GM18499 (cell line): ENCODE data around the gene MYO9B.

Experiments used
- ATAC-seq: cut with Tn5 transposase; IDR thresholded peaks from one replicate; pipeline ENCODE4 v1.9.1; 2021; ENCODE audit warnings: moderate number of reproducible peaks; ENCODE audit not compliant: insufficient read depth, unreplicated experiment

MYO9B gene, protein sequence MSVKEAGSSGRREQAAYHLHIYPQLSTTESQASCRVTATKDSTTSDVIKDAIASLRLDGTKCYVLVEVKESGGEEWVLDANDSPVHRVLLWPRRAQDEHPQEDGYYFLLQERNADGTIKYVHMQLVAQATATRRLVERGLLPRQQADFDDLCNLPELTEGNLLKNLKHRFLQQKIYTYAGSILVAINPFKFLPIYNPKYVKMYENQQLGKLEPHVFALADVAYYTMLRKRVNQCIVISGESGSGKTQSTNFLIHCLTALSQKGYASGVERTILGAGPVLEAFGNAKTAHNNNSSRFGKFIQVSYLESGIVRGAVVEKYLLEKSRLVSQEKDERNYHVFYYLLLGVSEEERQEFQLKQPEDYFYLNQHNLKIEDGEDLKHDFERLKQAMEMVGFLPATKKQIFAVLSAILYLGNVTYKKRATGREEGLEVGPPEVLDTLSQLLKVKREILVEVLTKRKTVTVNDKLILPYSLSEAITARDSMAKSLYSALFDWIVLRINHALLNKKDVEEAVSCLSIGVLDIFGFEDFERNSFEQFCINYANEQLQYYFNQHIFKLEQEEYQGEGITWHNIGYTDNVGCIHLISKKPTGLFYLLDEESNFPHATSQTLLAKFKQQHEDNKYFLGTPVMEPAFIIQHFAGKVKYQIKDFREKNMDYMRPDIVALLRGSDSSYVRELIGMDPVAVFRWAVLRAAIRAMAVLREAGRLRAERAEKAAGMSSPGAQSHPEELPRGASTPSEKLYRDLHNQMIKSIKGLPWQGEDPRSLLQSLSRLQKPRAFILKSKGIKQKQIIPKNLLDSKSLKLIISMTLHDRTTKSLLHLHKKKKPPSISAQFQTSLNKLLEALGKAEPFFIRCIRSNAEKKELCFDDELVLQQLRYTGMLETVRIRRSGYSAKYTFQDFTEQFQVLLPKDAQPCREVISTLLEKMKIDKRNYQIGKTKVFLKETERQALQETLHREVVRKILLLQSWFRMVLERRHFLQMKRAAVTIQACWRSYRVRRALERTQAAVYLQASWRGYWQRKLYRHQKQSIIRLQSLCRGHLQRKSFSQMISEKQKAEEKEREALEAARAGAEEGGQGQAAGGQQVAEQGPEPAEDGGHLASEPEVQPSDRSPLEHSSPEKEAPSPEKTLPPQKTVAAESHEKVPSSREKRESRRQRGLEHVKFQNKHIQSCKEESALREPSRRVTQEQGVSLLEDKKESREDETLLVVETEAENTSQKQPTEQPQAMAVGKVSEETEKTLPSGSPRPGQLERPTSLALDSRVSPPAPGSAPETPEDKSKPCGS (N-terminal part only)

DNA sequence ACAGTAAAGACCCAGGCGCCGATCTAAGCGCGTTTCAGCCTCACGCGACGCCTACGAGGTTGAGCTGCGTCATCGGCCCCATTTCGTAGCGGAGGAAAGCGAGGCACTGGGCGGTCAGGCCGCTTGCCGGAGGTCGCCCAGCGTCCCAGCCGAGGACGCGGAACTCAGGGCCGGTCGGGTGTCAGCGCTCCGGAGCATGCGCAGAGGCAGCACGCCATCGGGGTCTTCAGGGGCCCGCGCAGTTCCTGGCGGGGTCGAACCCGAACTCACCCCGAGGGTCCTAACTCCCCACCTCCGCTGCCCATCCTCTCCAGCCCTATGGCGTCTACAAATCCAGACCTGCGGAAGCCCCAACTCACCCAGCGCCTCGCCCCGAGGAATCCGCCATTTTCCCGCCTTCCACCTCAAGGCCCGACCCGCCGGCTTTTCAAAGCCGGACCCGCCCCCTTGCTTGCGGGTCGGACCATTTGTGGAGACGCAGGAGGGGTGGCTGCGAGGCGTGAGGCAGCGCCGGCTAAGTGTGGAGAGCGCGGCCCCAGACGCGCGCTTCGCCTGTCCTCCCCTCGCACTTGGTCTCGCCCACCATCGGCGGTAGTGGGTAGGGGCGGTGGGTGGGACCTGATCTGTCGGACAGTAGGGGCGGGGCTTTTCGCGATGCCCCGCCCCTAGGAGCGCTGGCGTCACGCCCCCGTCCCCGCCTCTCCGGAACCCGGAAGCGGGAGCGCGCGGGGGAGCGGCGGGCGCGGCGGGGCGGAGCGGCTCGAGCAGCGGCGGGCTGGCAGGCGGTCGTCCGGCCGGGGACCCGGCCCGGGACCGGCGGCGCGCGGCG lies at the start of gene MYO9B, which contains the start of gene HAUS8:
Gene MYO9B, plus strand, starts transcription at position 743 of the 829 bp plus-strand sequence. CDS start 25,941 bp downstream, outside the sequence.
Gene HAUS8, minus strand, starts transcription at position 418 of the 829 bp plus-strand sequence. Its CDS starts 30 bp downstream, at position 388.
- no peak for ATAC-seq

DNA sequence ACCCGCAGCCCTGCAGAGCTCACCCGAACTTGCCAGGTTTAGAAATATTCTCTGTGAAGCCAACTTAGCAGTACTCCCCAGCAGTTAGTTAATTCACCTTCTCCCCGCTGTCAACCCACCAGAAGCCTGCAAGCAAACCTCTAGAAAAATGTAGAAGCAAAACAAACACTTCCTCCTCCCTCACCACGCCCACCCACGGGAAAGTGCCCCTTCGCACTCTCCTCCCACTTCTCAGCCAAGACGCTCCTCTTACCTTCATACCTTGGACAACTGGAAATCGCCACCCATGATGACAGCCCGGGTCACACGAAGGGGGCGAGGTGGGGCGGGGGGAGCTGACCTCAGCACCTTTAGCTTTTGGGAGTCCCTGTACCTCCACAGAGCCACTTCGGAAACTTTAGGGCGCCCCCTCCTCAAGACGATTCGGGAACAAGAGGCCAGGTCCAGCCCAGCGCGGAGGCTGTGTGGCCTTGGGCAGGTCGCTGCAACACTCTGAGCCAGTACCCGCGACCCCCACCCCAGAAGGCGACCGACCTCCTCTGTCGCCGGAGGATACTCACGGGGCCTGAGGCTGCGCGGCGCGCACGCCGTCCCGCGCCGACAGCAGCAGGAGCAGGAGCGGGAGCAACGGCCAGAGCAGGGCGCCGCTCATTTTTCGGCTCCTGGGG lies 49.5 kb upstream of the MYO9B start:
- ATAC-seq: no peak

DNA sequence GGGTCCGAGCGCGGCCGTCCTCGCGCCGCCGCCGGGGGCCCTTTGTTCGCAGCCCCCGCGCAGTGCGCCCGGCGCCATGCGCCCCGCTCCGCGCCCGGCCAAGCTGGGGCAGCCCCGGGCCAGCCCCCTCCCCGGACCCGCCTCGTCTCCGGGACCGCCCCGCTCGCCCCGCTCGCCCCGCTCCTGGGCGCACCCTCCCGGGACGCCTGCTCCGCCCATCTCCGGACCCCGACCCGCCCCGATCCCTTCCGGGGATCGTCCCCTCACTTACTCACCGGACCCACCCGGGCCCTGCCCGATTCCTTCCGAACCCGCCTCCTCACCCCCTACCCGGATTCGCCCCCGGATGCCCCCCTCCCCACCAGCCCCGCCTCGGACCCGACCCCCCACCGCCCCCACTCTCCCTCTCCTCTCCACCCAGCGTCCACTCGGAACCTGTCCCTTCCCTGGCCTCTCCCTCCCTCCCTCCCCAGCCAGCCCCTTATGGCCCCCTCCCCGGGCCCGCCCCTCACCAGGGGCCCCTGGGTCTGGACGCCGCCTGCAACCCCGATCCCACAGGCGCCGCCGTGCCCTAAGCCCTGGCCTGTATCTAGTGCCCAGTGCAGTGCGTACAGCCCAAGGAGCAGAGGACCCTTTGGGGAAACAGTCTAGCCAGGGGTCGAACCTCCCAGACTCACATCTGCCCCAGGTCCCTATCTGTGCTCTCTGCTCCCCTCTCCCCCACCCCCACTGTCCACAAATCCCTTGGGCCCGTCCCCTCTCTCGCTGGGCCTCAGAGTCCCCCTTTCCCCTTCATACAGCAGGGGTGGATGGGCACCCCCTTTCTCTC lies 48.7 kb upstream of the MYO9B start, which contains the start of gene CPAMD8:
Gene CPAMD8, minus strand, starts transcription at position 105 of the 829 bp plus-strand sequence. CDS start 168 bp downstream, outside the sequence.
- ATAC-seq: no peak

DNA sequence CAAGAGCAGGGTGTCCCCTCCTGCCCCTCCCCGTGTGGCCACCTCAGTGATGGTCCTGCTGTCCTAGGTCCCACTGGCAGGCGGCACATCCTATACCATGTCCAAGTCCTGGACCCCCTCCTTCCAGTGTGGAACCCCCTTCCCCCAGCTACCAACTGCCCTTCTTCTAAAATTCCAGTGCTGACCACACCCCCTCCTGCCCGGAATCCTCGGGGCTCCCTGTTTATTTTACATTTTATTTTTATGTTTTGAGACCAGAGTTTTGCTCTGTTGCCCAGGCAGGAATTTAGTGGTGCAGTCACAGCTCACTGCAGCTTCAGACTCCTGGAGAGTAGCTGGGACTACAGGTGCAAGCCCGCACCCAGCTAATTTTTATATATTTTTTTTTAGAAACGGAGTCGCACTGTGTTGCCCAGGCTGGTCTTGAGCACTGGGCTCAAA lies 48.0 kb upstream of the MYO9B start:
- ATAC-seq: no peak

DNA sequence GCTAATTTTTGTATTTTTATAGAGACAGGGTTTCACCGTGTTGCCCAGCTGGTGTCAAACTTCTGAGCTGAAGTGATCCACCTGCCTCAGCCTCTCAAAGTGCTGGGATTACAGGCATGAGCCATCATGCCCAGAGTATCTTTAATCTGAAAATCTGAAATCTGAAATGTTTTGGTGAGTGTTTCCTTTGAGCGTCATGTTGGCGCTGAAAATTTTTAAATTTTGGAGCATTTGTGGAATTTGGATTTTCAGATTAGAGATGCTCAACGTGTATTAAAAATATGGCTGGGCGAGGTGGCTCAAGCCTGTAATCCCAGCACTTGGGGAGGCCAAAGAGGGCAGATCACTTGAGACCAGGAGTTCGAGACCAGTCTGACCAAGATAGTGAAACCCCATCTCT lies 43.8 kb upstream of the MYO9B start:
- ATAC-seq: no peak

DNA sequence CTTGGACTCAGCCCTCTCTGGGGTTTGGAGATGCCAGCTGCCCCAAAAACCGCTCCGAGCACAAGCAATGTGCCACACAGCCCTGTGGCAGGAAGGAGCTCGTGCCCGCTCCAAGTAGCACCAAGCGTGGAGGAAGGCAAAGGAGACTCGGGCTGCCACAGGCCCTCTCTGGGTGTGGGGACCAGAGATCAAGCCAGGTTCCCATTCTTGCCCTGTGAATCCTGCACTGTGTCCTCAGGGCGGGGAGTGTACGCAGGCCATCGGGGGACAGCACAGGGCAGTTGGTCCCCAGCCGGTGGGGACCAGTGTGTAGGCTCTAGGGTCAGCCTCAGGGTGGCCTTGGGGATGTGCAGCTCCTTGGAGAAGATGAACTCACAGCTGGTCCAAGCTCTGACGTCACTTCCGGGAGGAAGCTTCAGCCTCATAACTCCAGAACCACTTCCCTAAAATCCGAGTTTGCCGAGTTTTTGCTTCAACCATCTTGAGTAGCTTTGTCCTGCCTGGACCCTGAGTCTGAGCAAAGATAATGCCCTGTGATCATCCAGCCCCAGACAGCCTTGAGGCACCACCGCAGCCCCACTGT lies 39.6 kb upstream of the MYO9B start:
- ATAC-seq: no peak

DNA sequence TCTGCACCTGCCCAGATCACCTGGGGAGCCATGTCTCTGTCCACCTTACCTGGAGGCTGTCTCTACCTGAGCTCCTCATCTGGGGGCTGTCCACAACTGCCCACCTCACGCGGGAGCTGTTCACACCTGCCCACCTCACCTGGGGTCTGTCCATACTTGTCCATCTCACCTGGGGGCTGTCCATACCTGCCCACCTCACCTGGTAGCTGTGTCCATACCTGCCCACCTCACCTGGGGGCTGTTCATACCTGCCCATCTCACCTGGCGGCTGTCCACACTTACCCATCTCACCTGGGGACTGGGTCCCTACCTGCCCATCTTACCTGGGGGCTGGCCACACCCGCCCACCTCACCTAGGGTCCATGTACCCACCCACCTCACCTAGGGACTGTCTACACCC lies 38.9 kb upstream of the MYO9B start:
- no peak for ATAC-seq

DNA sequence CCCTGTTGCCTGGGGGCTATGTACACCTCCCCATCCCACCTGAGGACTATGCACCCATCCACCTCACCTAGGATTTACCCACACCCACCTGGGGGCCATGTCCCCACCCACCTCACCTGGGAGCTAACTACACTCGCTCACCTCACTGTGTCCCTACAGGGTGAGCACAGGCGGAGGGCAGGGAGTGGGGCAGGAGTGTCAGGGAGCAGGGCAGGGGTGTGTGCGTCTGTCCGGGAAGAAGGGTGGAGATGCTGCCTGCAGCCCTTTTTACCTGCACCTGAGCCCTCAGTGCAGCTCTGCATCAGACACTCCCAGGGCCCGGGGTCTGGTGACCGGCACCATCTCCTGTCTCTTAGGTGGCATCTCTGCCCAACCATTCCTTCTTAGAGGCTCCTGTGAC lies 38.4 kb upstream of the MYO9B start:
- ATAC-seq: no peak

DNA sequence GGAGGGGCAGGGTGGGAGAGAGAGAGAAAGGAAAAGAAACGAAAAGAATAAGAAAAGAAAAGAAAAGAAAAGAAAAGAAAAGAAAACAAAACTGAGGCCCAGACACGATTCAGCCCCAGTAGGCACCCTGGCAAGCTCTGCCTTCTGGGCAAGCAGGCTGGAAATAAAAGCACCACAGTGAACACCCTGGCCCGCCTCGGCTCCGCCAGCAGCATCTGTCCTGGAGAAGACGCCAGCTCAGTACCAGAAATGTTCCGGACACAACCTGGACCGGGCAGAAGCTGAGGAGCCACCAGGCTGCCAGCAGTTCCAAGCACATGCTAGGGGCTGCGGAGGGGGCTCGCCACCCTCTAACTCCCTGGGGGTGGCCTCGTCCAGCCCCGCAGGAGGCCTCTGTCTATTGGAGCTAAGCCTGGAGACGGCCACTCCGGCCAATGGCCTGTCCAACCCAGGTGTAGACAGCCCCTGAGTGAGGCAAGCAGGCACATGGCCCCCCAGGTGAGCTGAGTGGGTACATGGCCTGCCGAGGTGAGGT lies 37.5 kb upstream of the MYO9B start:
- no peak for ATAC-seq

DNA sequence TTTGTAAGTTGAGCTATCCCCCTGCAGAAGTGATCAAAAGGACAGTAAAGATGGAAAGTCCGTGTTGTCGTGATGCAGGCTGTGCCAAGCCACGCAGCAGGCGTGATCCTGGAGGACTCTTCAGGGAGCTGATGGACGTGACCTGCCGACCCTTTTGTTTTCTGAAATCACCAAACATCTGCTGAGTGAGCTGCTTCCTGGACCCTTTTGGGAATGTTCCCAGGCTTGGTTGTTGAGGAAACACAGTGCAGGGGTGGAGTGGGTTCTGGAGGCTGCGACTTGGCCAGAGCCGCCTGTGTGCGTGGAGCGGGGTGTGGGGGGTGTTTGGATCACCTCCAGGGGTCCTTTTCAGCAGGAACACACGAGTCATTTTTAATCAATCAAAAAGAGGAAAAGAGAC lies 33.6 kb upstream of the MYO9B start:
- ATAC-seq: no peak

DNA sequence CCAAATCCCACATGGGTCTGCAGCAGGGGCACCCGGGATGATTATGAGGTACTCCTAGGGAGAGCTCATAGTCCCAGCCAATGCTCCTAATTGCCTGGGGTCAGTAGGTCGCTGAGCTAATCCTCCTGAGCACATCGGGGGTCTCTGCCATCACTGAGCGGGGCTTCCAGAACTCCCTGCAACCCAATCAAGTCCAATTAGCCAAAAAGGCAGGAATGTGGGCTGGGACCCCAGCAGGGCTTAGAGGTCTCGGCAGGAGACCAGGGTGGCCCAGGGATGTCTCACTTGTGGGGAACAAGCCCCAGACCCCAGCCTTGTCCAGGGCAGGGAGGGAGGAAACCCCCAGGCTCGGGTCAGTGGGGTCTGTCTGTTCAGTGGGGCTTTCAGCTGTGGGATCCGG lies 31.8 kb upstream of the MYO9B start:
- ATAC-seq: no peak

DNA sequence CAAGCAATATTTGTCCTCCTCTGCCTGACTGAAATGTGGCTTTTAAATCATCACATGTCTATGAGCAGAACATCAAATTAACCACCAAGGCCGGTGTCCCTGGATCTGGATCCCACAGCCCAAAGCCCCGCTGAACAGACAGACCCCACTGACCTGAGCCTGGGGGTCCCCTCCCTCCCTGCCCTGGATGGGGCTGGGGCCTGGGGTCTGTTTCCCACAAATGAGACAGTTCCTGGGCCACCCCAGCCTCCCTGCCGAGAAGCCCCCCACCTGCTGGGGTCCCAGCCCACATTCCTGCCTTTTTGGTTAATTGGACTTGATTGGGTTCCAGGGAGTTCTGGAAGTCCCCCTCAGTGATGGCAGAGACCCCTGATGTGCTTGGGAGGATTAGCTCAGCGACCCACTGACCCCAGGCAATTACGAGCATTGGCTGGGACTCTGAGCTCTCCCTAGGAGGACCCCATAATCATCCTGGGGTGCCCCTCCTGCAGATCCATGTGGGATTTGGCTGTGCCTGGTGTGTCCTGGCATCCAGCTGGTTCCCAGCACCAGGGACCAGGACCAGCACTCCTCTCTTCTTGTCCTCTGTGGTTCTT lies 29.6 kb upstream of the MYO9B start:
- no peak for ATAC-seq

DNA sequence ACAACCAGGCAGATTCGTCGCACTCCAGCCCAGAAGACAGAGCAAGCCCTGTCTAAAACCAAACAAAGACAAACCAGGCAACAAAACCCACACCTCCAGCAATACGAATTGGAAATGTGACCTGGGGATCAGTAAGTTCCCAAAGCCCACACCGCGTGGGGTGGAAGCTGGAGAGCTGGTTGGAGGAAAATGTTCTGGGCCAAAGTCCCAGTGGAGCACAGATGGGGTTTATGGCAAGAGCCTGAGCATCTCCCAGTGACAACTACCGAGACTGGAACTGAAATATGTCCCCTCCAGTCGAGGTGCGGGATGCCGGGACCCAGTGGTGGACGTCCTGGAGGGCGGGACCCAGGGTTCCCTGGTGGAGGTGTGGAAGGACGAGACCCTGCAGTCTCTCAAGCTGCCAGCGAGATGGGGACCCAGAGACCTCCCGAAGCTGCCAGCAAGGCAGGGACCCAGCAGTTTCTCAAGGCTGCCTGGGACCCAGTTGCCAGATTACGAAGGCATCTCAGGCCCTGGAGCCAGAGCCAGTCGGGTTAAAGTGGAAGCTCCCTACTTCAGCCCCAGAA lies 26.6 kb upstream of the MYO9B start:
- no peak for ATAC-seq

DNA sequence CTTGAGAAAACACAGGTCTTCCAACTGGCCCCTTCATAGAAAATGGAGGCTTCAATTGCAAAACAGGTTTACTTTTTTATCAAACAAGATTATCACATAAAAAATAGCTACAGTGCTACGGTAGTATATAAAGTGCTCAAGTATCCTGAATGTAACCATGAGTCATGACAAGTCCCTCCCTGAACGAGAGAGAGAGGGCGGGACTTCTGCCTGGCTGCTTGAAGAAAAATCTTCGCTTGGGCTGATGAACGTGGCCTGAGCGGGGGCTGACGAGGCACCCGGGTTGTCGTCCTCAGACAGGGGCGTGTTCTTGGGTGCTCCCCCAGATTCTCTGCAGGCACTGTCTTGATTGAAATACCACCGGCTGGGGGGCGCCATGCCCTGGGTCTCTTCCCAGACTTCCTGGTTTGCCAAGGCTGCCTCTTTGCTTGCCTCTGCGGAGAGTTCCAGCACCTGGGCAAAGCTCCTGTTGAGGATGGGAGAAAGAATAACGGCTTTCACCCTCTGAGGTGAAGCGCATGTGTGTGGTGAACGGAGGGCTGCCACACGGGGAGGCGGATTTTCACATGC lies 25.8 kb upstream of the MYO9B start:
- ATAC-seq: no peak

DNA sequence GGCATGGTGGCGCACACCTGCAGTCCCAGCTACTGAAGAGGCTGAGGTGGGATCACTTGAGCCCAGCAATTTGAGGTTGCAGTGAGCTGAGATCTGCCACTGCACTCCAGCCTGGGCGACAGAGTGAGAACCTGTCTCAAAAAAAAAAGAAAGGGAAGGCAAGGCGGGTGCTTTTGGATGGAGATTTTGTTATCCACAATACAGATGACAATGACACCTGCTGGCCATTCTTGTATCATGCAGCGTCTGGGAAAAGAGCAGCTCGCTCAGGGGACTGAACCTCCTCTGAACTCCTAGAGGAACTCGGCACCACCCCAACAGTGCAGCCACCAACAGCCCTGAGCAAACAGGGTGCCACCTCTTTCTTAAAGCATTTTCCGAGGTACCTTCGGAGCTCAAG lies 23.1 kb upstream of the MYO9B start:
- ATAC-seq: no peak

DNA sequence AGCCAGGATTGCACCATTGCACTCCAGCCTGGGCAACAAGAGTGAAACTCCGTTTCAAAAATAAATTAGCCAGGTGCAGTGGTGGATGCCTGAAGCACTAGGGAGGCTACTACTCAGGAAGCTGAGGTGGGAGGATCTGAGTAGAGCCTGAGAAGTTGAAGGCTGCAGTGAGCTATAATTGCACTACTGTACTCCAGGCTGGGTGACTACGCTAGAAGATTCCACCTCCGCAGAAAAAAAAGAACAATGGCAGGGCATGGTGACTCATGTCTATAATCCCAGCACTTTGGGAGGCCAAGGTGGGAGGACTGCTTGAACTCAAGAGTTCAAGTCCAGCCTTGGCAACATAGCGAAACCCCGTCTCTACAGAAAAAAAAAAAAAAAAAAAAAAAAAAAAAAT lies 20.8 kb upstream of the MYO9B start:
- no peak for ATAC-seq
